HCT116 (cell line): ENCODE measurements around the gene FARP1. TPM values are rescaled to one million over a fixed set of nuclear protein-coding genes. Genes with fewer than 3 reads are reported as not detected.

Experiments used
- ATAC-seq: fragments of 200-7000 bp; cut with Tn5 transposase; 2 replicates; pipeline ENCODE4 v1.9.1; 2020; ENCODE audit warnings: mild to moderate bottlenecking, moderate library complexity
- BruUV-seq: library from RNA; stranded (reverse); fragments of 400-500 nt; replicated peaks from 2 replicates; lab custom pipeline; 2021; lab: Mats Ljungman, UMichigan
- CTCF ChIA-PET: fragments of 300-600 bp; sonication (Branson Sonifier 250); formaldehyde crosslinking; loops from one replicate; lab custom pipeline; 2021; ENCODE audit warnings: antibody characterized with exemption; lab: Charles Lee
- POLR2A ChIA-PET: fragments of 300-600, 350-600 bp; sonication (Branson Sonifier 250); formaldehyde crosslinking; loops from one replicate; lab custom pipeline; 2021; ENCODE audit warnings: antibody characterized with exemption; lab: Charles Lee
- RAD21 ChIA-PET, 2 experiments: fragments of 300-600 bp; sonication (Branson Sonifier 250); formaldehyde crosslinking; loops; one replicate each; lab custom pipeline; 2023; ENCODE audit warnings: low total read pairs in 2 of 2; ENCODE audit not compliant: uncharacterized antibody in 2 of 2, unreplicated experiment in 2 of 2, low non-redundant PET in 1 of 2; lab: Charles Lee
- DNase-seq: peaks from one replicate; pipeline ENCODE4 v3.0.0-alpha.2; 2010; ENCODE audit warnings: low read depth, low spot score
- H2AFZ ChIP-seq: fragments of 200-600 bp; shearing (Covaris generic), sonication (generic); 2 replicates; pipeline ENCODE4 v1.6.1; 2017; ENCODE audit warnings: low read depth, mixed run types, mixed read lengths, antibody characterized with exemption, low read length; ENCODE audit not compliant: poor library complexity, severe bottlenecking
- H3K27ac ChIP-seq: 2 replicates; pipeline ENCODE4 v1.5.1; 2012; ENCODE audit warnings: low read depth, low read length
- H3K27me3 ChIP-seq: fragments of 200-600 bp; sonication (generic); 2 replicates; pipeline ENCODE4 v1.6.1; 2016; ENCODE audit warnings: mixed run types, low read length, mixed read lengths; ENCODE audit not compliant: insufficient read depth
- H3K36me3 ChIP-seq, 2 experiments: fragments of 200-500 bp in 1 of 2; fragments of 200-600 bp in 1 of 2; sonication (Bioruptor generic) in 1 of 2; sonication (generic) in 1 of 2; 2 replicates each; pipeline versions ENCODE4 v1.5.1 to v1.6.1; 2014 to 2016; ENCODE audit warnings: low read length in 2 of 2, inconsistent platforms in 1 of 2, mixed read lengths in 1 of 2, mixed run types in 1 of 2; ENCODE audit not compliant: insufficient read depth in 2 of 2, control insufficient read depth in 1 of 2
- H3K4me1 ChIP-seq, 2 experiments: fragments of 200-600 bp in 1 of 2; sonication (generic) in 1 of 2; 2 replicates each; pipeline versions ENCODE4 v1.5.1 to v1.6.1; 2012 to 2017; ENCODE audit warnings: low read length in 2 of 2, inconsistent platforms in 1 of 2, mild to moderate bottlenecking in 1 of 2, mixed read lengths in 1 of 2, mixed run types in 1 of 2, moderate library complexity in 1 of 2; ENCODE audit not compliant: insufficient read depth in 2 of 2, control insufficient read depth in 1 of 2
- H3K4me2 ChIP-seq: fragments of 200-600 bp; sonication (generic); 2 replicates; pipeline ENCODE4 v1.6.1; 2017; ENCODE audit warnings: mixed run types, low read length, mixed read lengths
- H3K4me3 ChIP-seq, 2 experiments: fragments of 200-600 bp in 1 of 2; sonication (generic) in 1 of 2; replicated peaks in 1 of 2; 2 replicates each; pipeline ENCODE4 v1.5.1; 2011 to 2016; ENCODE audit warnings: low read length in 2 of 2, control low read depth in 1 of 2, low read depth in 1 of 2, mild to moderate bottlenecking in 1 of 2, mixed read lengths in 1 of 2, mixed run types in 1 of 2
- H3K79me2 ChIP-seq: fragments of 200-600 bp; sonication (generic); 2 replicates; pipeline ENCODE4 v1.6.1; 2017; ENCODE audit warnings: mild to moderate bottlenecking, mixed run types, low read length, moderate library complexity, mixed read lengths; ENCODE audit not compliant: insufficient read depth
- H3K9ac ChIP-seq: fragments of 200-600 bp; sonication (generic); 2 replicates; pipeline ENCODE4 v1.6.1; 2016; ENCODE audit warnings: low read length, mixed read lengths
- H3K9me2 ChIP-seq: fragments of 200-600 bp; sonication (generic), shearing (Covaris generic); 2 replicates; pipeline ENCODE4 v1.6.1; 2017; ENCODE audit warnings: mixed run types, mild to moderate bottlenecking, moderate library complexity; ENCODE audit not compliant: insufficient read depth
- H3K9me3 ChIP-seq, 2 experiments: fragments of 200-500 bp in 1 of 2; fragments of 200-600 bp in 1 of 2; sonication (Bioruptor generic) in 1 of 2; sonication (generic) in 1 of 2; 2 replicates each; pipeline ENCODE4 v1.6.1; 2014 to 2017; ENCODE audit warnings: low read length in 2 of 2, mixed read lengths in 2 of 2, inconsistent platforms in 1 of 2, low read depth in 1 of 2, mild to moderate bottlenecking in 1 of 2, mixed run types in 1 of 2, moderate library complexity in 1 of 2; ENCODE audit not compliant: control insufficient read depth in 1 of 2, insufficient read depth in 1 of 2
- H4K20me1 ChIP-seq: fragments of 200-600 bp; sonication (generic), shearing (Covaris generic); 2 replicates; pipeline ENCODE4 v1.6.1; 2017; ENCODE audit warnings: mixed run types, mild to moderate bottlenecking, moderate library complexity; ENCODE audit not compliant: insufficient read depth
- CBX3 ChIP-seq: IDR thresholded peaks from 2 replicates; pipeline ENCODE4 v1.6.1; 2012; ENCODE audit warnings: low read depth
- CEBPB ChIP-seq: IDR thresholded peaks from 2 replicates; pipeline ENCODE4 v1.6.1; 2012; ENCODE audit warnings: low read depth
- CTCF ChIP-seq, 3 experiments: fragments of 200-600 bp in 1 of 3; sonication (generic) in 1 of 3; IDR thresholded peaks in 2 of 3; conservative IDR thresholded peaks in 1 of 3; 2 replicates each; pipeline ENCODE4 v1.5.1; 2012 to 2017; ENCODE audit warnings: low read depth in 2 of 3, low read length in 2 of 3, antibody characterized with exemption in 1 of 3, borderline replicate concordance in 1 of 3, control low read depth in 1 of 3, mild to moderate bottlenecking in 1 of 3, mixed read lengths in 1 of 3, mixed run types in 1 of 3, moderate library complexity in 1 of 3; ENCODE audit not compliant: insufficient read depth in 1 of 3
- EGR1 ChIP-seq: IDR thresholded peaks from 2 replicates; pipeline ENCODE4 v1.6.1; 2012; ENCODE audit warnings: low read depth
- EZH2 ChIP-seq: fragments of 200-600 bp; sonication (generic); IDR thresholded peaks from 2 replicates; pipeline ENCODE4 v1.6.1; 2017; ENCODE audit warnings: antibody characterized with exemption, mixed run types
- EZH2phosphoT487 ChIP-seq: fragments of 200-600 bp; IDR thresholded peaks from 2 replicates; pipeline ENCODE4 v1.6.1; 2018; ENCODE audit warnings: antibody characterized with exemption, borderline replicate concordance
- FOSL1 ChIP-seq: IDR thresholded peaks from 2 replicates; pipeline ENCODE4 v1.6.1; 2012; ENCODE audit warnings: low read depth
- POLR2A ChIP-seq: IDR thresholded peaks from 2 replicates; pipeline ENCODE4 v1.7.0; 2011; ENCODE audit warnings: borderline replicate concordance; ENCODE audit not compliant: insufficient read depth, insufficient read length; ENCODE audit errors: extremely low read depth
- SP1 ChIP-seq: IDR thresholded peaks from 2 replicates; pipeline ENCODE4 v1.6.1; 2012; ENCODE audit warnings: low read depth
- SRF ChIP-seq: IDR thresholded peaks from 2 replicates; pipeline ENCODE4 v1.6.1; 2012; ENCODE audit warnings: low read depth
- TCF7L2 ChIP-seq: IDR thresholded peaks from 2 replicates; pipeline ENCODE4 v1.7.0; 2011; ENCODE audit warnings: borderline replicate concordance, inconsistent platforms; ENCODE audit not compliant: insufficient read depth, insufficient read length; ENCODE audit errors: extremely low read depth
- YY1 ChIP-seq: IDR thresholded peaks from 2 replicates; pipeline ENCODE4 v1.6.1; 2011; ENCODE audit warnings: low read length, low read depth, moderate library complexity, mild to moderate bottlenecking; ENCODE audit not compliant: insufficient replicate concordance; ENCODE audit errors: extremely low read depth
- ZBTB33 ChIP-seq: IDR thresholded peaks from 2 replicates; pipeline ENCODE4 v1.6.1; 2011; ENCODE audit warnings: mild to moderate bottlenecking, low read length, moderate library complexity; ENCODE audit not compliant: insufficient replicate concordance; ENCODE audit errors: extremely low read depth
- ZFX ChIP-seq: fragments of 450-650 bp; IDR thresholded peaks from 2 replicates; pipeline ENCODE4 v1.6.1; 2017
- intact Hi-C: fragments of 100-400 bp; cut with micrococcal nuclease; formaldehyde crosslinking; loops from 2 replicates; pipeline ENCODE4 v1.10.0; 2022
- total RNA-seq: library from RNA; stranded (reverse); gene quantifications from one replicate; pipeline ENCODE4 v1.2.1, GENCODE V29; 2021; ENCODE audit not compliant: unreplicated experiment
- TF ChIP-seq, protein P1 (sequence below): IDR thresholded peaks from 2 replicates; pipeline ENCODE4 v1.6.1; 2012; ENCODE audit warnings: low read depth
- TF ChIP-seq, protein P2 (sequence below): IDR thresholded peaks from 2 replicates; pipeline ENCODE4 v1.6.1; 2012

Gene FARP1
- total RNA-seq, 1 experiment from 2014 or later = 30.5 TPM

DNA sequence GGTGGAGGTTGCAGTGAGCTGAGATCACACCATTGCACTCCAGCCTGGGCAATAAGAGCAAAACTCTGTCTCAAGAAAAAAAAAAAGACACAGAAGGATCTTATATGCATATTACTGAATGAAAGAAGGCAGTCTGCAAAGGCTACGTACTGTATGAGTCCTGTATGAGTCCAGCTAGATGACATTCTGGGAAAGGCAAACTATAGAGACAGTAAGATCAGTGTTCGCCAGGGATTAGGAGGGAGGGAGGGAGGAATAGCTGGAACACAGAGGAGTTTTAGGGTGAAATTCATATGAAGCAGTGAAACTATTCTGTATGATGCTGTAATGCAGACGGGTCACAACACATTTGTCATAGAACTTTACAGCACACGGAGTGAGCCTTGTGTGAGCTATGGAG is 200.1 kb downstream of the FARP1 start:
- TF ChIP-seq EZH2 = no peak
- no peak for TF ChIP-seq EZH2phosphoT487
- TF ChIP-seq TCF7L2 = no peak
- TF ChIP-seq SRF = no peak
- TF ChIP-seq FOSL1 = no peak
- no peak for TF ChIP-seq POLR2A
- no peak for TF ChIP-seq EGR1
- TF ChIP-seq SP1 = no peak
- no peak for TF ChIP-seq CEBPB
- no peak for TF ChIP-seq CTCF (IDR thresholded peaks at IDR 0.05 in 2 of 3, conservative IDR thresholded peaks at IDR 0.05 in 1 of 3; ENCODE audit: borderline replicate concordance in 1 of 3, insufficient read depth in 1 of 3, low read depth in 2 of 3, low read length in 2 of 3)
- TF ChIP-seq, protein P1, sequence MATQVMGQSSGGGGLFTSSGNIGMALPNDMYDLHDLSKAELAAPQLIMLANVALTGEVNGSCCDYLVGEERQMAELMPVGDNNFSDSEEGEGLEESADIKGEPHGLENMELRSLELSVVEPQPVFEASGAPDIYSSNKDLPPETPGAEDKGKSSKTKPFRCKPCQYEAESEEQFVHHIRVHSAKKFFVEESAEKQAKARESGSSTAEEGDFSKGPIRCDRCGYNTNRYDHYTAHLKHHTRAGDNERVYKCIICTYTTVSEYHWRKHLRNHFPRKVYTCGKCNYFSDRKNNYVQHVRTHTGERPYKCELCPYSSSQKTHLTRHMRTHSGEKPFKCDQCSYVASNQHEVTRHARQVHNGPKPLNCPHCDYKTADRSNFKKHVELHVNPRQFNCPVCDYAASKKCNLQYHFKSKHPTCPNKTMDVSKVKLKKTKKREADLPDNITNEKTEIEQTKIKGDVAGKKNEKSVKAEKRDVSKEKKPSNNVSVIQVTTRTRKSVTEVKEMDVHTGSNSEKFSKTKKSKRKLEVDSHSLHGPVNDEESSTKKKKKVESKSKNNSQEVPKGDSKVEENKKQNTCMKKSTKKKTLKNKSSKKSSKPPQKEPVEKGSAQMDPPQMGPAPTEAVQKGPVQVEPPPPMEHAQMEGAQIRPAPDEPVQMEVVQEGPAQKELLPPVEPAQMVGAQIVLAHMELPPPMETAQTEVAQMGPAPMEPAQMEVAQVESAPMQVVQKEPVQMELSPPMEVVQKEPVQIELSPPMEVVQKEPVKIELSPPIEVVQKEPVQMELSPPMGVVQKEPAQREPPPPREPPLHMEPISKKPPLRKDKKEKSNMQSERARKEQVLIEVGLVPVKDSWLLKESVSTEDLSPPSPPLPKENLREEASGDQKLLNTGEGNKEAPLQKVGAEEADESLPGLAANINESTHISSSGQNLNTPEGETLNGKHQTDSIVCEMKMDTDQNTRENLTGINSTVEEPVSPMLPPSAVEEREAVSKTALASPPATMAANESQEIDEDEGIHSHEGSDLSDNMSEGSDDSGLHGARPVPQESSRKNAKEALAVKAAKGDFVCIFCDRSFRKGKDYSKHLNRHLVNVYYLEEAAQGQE = no peak
- TF ChIP-seq ZFX = no peak
- no peak for TF ChIP-seq ZBTB33
- TF ChIP-seq, protein P2, sequence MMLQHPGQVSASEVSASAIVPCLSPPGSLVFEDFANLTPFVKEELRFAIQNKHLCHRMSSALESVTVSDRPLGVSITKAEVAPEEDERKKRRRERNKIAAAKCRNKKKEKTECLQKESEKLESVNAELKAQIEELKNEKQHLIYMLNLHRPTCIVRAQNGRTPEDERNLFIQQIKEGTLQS = no peak
- no peak for TF ChIP-seq YY1
- TF ChIP-seq CBX3 = no peak
- Histone ChIP-seq H3K9ac (no peak overlapping the region), H4K20me1 (no peaks in the 10 kb centered on the region), H3K36me3 (no peaks in the 10 kb centered on the region), H3K27me3 (no peaks in the 10 kb centered on the region), H3K4me3 (no peak overlapping the region), H3K79me2 (no peaks in the 10 kb centered on the region), H3K4me2 (no peak overlapping the region), H3K4me1 (no peaks in the 10 kb centered on the region), H3K9me3 (no peaks in the 10 kb centered on the region), H2AFZ (no peak overlapping the region), H3K27ac (no peak overlapping the region), H3K9me2 (no peaks in the 10 kb centered on the region)
- intact Hi-C loops = no loop called here
- RAD21 ChIA-PET = interaction anchor here in 1 of 2 experiments (0.7 kb wide), 1 partner anchor 13 kb away, joined by 3 read pairs; no protein-coding TSS in a partner anchor
- no peak for DNase-seq
- no peak for ATAC-seq
- BruUV-seq = no TSS peak
- CTCF ChIA-PET = no interaction called here
- POLR2A ChIA-PET = no interaction called here
